Keratinocyte (primary cell): ENCODE data around the gene SCAMP4. TPM values are rescaled to one million over a fixed set of nuclear protein-coding genes. Genes with fewer than 3 reads are reported as not detected.
"Not testable (repeated sequence)": the region's sequence is repeated elsewhere in the genome, so short reads cannot be mapped to it uniquely, and the experiment has no call there.

Experiments
- DNase-seq: peaks from one replicate; pipeline ENCODE4 v3.0.0-alpha.2; 2011; ENCODE audit warnings: low read depth, missing footprints, low spot score
- FAIRE-seq: peaks from 2 replicates; lab custom pipeline; 2011; peaks lifted over from hg19 to GRCh38; lab: Jason Lieb, UNC
- H2AFZ ChIP-seq: 2 replicates; pipeline ENCODE4 v1.6.0; 2012; ENCODE audit warnings: low read length, control low read depth, inconsistent platforms; ENCODE audit not compliant: control insufficient read depth
- H3K27ac ChIP-seq: 2 replicates; pipeline ENCODE4 v1.5.1; 2011; ENCODE audit warnings: low read length; ENCODE audit not compliant: control insufficient read depth, insufficient read depth
- H3K27me3 ChIP-seq: 3 replicates; pipeline ENCODE4 v1.6.0; 2011; ENCODE audit warnings: low read length; ENCODE audit not compliant: control insufficient read depth, insufficient read depth; ENCODE audit errors: extremely low read depth
- H3K36me3 ChIP-seq, 2 experiments: 2 replicates in 1 of 2; 3 replicates in 1 of 2; pipeline ENCODE4 v1.5.1; 2011; ENCODE audit warnings: low read length in 2 of 2, mild to moderate bottlenecking in 1 of 2; ENCODE audit not compliant: control insufficient read depth in 2 of 2, insufficient read depth in 2 of 2; ENCODE audit errors: extremely low read depth in 1 of 2
- H3K4me1 ChIP-seq: 3 replicates; pipeline ENCODE4 v1.5.1; 2011; ENCODE audit warnings: low read length; ENCODE audit not compliant: control insufficient read depth, insufficient read depth; ENCODE audit errors: extremely low read depth
- H3K4me2 ChIP-seq: 3 replicates; pipeline ENCODE4 v1.6.0; 2011; ENCODE audit warnings: low read depth, low read length; ENCODE audit not compliant: control insufficient read depth, insufficient read depth; ENCODE audit errors: extremely low read depth
- H3K4me3 ChIP-seq, 3 experiments: fragments of 200-600 bp in 1 of 3; sonication (generic) in 1 of 3; 2 replicates in 2 of 3; 3 replicates in 1 of 3; pipeline ENCODE4 v1.5.1; 2011 to 2016; ENCODE audit warnings: low read length in 3 of 3, mild to moderate bottlenecking in 3 of 3, control low read depth in 2 of 3, inconsistent platforms in 1 of 3, low read depth in 1 of 3, mixed read lengths in 1 of 3, mixed run types in 1 of 3, moderate library complexity in 1 of 3; ENCODE audit not compliant: control insufficient read depth in 2 of 3, insufficient read depth in 2 of 3; ENCODE audit errors: extremely low read depth in 1 of 3
- H3K79me2 ChIP-seq: 2 replicates; pipeline ENCODE4 v1.6.0; 2012; ENCODE audit warnings: low read length; ENCODE audit not compliant: control insufficient read depth, insufficient read depth
- H3K9ac ChIP-seq: 3 replicates; pipeline ENCODE4 v1.6.0; 2011; ENCODE audit warnings: low read length; ENCODE audit not compliant: control insufficient read depth, insufficient read depth; ENCODE audit errors: extremely low read depth
- H3K9me1 ChIP-seq: 3 replicates; pipeline ENCODE4 v1.6.0; 2011; ENCODE audit warnings: low read length; ENCODE audit not compliant: control insufficient read depth, insufficient read depth; ENCODE audit errors: extremely low read depth
- H3K9me3 ChIP-seq: 2 replicates; pipeline ENCODE4 v1.5.1; 2012; ENCODE audit warnings: low read depth, low read length; ENCODE audit not compliant: control insufficient read depth
- H4K20me1 ChIP-seq: 3 replicates; pipeline ENCODE4 v1.6.0; 2011; ENCODE audit warnings: low read length; ENCODE audit not compliant: control insufficient read depth, insufficient read depth; ENCODE audit errors: extremely low read depth
- CTCF ChIP-seq, 3 experiments: IDR thresholded peaks in 1 of 3; conservative IDR thresholded peaks in 1 of 3; optimal IDR thresholded peaks in 1 of 3; 2 replicates in 2 of 3; 3 replicates in 1 of 3; pipeline versions ENCODE3 to v1.5.1; 2011; ENCODE audit warnings: low read length in 3 of 3, mild to moderate bottlenecking in 3 of 3, moderate library complexity in 2 of 3, control low read depth in 1 of 3, inconsistent platforms in 1 of 3; ENCODE audit not compliant: insufficient read depth in 2 of 3; ENCODE audit errors: extremely low read depth in 1 of 3
- EZH2 ChIP-seq: IDR thresholded peaks from one replicate; pipeline ENCODE4 v1.6.1; 2012; ENCODE audit warnings: inconsistent platforms, mild to moderate bottlenecking, low read length, moderate library complexity
- dilution Hi-C: fragments of 300-500 bp; cut with MboI; formaldehyde crosslinking; loops from one replicate; pipeline ENCODE4 v1.7.0; 2020; ENCODE audit warnings: low sequenced_read_pairs; ENCODE audit not compliant: extremely low pct_ligation_motif_present
- polyA plus RNA-seq, 5 experiments: library from polyadenylated mRNA; depleted of rRNA in 3 of 5; stranded (reverse) in 3 of 5; stranded (forward) in 1 of 5; unstranded in 1 of 5; fragments of >200 nt; gene quantifications; 1 replicate in 1 of 5; 2 replicates in 3 of 5; 3 replicates in 1 of 5; pipeline versions ENCODE4 v1.2.1 to v1.2.3, GENCODE V29; 2011 to 2012; ENCODE audit warnings: missing spikeins in 2 of 5, low read depth in 1 of 5, low replicate concordance in 1 of 5

SCAMP4 gene
- polyA plus RNA-seq, 1 donor (not counting 4 experiments of a cell fraction or from before 2014, with no cell fraction given): 4.8 TPM

GRCh38 chr19:1879982-1880381 is 25.2 kb upstream of the SCAMP4 start:
- dilution Hi-C loops: not testable (repeated sequence)
- H4K20me1 ChIP-seq: peaks cover 30% of the 10 kb centered on the region

GRCh38 chr19:1880611-1881392 is 24.4 kb upstream of the SCAMP4 start:
- Histone ChIP-seq H3K4me3 (no peak overlapping the region), H3K9me1 (peaks cover 6% of the 10 kb centered on the region), H4K20me1 (peaks cover 25% of the 10 kb centered on the region), H3K79me2 (peaks cover 48% of the 10 kb centered on the region), H3K27me3 (no peaks in the 10 kb centered on the region), H3K4me2 (peak overlapping the region; percentile 25), H3K27ac (no peak overlapping the region), H3K36me3 (peaks cover 5 to 11% of the 10 kb centered on the region in 2 experiments), H3K9ac (no peak overlapping the region), H3K4me1 (peaks cover 32% of the 10 kb centered on the region), H3K9me3 (no peaks in the 10 kb centered on the region), H2AFZ (no peak overlapping the region)
- DNase-seq (no peak), FAIRE-seq (no peak)
- no peak for TF ChIP-seq EZH2
- TF ChIP-seq CTCF (optimal IDR thresholded peaks at IDR 0.05 in 1 of 3, IDR thresholded peaks at IDR 0.05 in 1 of 3, conservative IDR thresholded peaks at IDR 0.05 in 1 of 3; ENCODE audit: extremely low read depth in 1 of 3, insufficient read depth in 2 of 3, low read length in 3 of 3): no peak
- dilution Hi-C loops: no loop called here

More at GRCh38 chr19:1879982-1880381, 25.2 kb upstream of the SCAMP4 start:
- H3K4me1 ChIP-seq: peaks cover 32% of the 10 kb centered on the region
- H3K27me3 ChIP-seq, H3K9ac ChIP-seq, H3K27ac ChIP-seq, FAIRE-seq, DNase-seq, H2AFZ ChIP-seq, H3K9me3 ChIP-seq, H3K4me3 ChIP-seq, H3K4me2 ChIP-seq, H3K9me1 ChIP-seq: not testable (repeated sequence)
- peaks cover 5 to 11% of the 10 kb centered on the region in 2 experiments for H3K36me3 ChIP-seq
- H3K79me2 ChIP-seq: peaks cover 56% of the 10 kb centered on the region

GRCh38 chr19:1881393-1882088 is 23.7 kb upstream of the SCAMP4 start:
- H3K4me2 ChIP-seq: peak overlapping the region; percentile 27
- H3K36me3 ChIP-seq: peaks cover 5 to 11% of the 10 kb centered on the region in 2 experiments
- FAIRE-seq, H2AFZ ChIP-seq, H3K9me1 ChIP-seq, H3K27me3 ChIP-seq, H3K27ac ChIP-seq, dilution Hi-C loops, H3K9me3 ChIP-seq, DNase-seq, H3K9ac ChIP-seq, H3K4me3 ChIP-seq: not testable (repeated sequence)
- H4K20me1 ChIP-seq: peaks cover 25% of the 10 kb centered on the region
- H3K4me1 ChIP-seq: peaks cover 27% of the 10 kb centered on the region
- peaks cover 47% of the 10 kb centered on the region for H3K79me2 ChIP-seq
